Loucy (cell line): ENCODE data around the gene PLEKHA5.

Source experiments
- CTCF ChIP-seq: fragments of 200-600 bp; sonication (generic); conservative IDR thresholded peaks from 2 replicates; pipeline ENCODE4 v1.5.1; 2014; ENCODE audit warnings: mild to moderate bottlenecking, antibody characterized with exemption, low read length
- EZH2phosphoT487 ChIP-seq: fragments of 200-600 bp; IDR thresholded peaks from 2 replicates; pipeline ENCODE4 v1.6.1; 2018; ENCODE audit warnings: antibody characterized with exemption, mild to moderate bottlenecking, moderate library complexity, borderline replicate concordance

GRCh38 chr12:19311165-19311564, 181.6 kb downstream of the PLEKHA5 start:
- TF ChIP-seq CTCF (no peak), EZH2phosphoT487 (no peak)
